Stimulated activated CD4-positive, alpha-beta T cell treated with anti-CD3 and anti-CD28 coated beads, Interleukin-2, amount 100 ng/mL, for 4 hours (primary cell): ENCODE data around the gene CFAP69.
"Not testable (repeated sequence)": the region's sequence is repeated elsewhere in the genome, so short reads cannot be mapped to it uniquely, and the experiment has no call there.

Experiments used
- DNase-seq: peaks from one replicate; pipeline ENCODE4 v3.0.0-alpha.2; 2020; ENCODE audit warnings: low read depth

The CFAP69 gene

GRCh38 chr7:90345016-90345415, 100.0 kb downstream of the CFAP69 start:
- DNase-seq = no peak

DNA sequence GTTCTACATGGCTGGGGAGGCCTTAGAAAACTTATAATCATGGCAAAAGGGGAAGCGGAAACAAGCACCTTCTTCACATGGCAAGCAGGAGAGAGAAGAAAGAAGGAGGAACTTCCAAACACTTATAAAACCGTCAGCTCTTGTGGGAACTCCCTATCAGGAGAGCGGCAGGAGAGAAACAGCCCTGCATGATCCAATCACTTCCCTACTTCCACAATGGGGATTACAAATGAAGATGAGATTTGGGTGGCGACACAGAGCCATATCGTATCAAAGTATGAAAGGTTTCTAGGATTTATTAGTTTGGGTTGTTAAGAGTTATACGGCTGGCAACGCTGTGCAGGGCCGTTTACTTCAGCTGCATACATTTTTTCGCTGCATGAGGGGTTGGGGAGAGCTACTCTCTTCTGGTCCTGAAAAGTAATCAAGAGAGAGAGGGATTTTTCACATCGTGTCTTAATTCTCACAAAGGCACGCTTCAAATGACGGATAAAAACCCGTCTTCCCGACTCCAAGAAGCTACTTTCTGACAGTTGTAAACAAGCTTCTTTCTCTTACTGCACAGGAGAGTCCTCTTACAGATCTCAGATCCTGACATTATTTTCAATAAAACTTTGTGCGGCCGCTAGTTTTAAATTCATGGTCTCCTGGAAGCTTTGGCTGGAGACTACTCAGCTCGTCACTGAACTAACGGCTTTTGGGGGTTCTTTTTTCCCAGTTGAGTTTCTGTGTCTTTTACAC, 100.8 kb downstream of the CFAP69 start:
- DNase-seq = no peak

DNA sequence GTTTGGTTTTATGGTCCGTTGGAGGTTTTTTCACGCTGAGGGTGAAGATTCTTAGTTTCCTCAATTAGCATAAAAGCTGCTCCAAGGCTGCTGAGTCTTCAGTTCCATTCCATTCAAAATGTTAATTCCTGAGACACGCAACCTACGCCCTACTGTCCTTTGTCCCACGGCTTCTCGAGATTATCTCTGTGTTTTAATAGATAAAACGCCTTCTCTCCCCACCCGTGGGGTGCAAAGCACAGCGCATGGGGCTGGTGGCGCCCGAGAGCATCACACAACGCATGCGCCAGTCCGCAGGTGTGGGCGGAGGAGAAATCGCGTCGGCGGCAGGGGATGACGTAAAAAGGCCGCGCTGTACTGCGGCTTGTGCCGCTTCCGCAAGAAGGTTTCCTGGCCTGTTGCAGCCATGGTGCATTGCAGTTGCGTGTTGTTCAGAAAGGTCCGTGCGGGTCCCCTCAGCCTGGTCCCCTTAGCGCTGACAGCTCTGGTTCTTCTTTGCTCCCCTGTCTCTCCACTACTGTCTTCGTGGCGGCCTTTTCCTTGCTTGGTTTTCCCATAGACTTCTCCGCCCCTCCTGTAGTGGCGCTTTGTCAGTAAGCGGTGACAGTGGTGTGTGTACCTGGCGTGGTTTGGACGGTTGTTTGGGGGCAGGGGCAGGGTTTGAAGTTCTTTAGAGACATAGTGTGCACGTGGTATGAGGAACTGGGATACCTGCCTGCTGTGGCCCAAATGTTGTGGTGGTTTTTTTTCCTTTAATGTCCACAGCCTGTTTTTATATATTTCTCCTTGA, 101.6 kb downstream of the CFAP69 start, which contains the start of gene GTPBP10:
GTPBP10 (plus strand) TSS at position 381 of the 790 bp plus-strand sequence; CDS start at position 407, 26 bp downstream.
- DNase-seq = peak; percentile 93

- no peak for DNase-seq
Measured at GRCh38 chr7:90347759-90348158, 102.8 kb downstream of the CFAP69 start.

DNA sequence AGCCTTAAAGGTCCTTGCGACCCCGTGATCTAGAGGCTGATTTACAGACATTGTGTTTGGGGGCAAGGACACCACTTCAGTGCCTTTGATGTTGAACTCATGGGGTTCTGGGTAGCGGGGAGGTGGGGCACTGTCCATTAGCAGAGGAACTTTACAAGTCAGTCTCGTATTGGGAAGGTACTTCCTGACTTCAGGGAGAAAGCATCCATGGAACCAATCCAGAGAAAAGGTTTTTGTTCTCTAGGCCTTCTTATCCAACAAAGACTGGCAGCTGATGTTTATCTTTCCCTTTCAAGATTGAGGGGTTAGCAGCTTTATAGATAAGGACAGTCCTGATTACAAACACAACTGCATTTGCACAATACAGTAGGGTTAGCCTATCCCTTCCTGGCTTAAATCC, 104.3 kb downstream of the CFAP69 start:
- DNase-seq = no peak

DNA sequence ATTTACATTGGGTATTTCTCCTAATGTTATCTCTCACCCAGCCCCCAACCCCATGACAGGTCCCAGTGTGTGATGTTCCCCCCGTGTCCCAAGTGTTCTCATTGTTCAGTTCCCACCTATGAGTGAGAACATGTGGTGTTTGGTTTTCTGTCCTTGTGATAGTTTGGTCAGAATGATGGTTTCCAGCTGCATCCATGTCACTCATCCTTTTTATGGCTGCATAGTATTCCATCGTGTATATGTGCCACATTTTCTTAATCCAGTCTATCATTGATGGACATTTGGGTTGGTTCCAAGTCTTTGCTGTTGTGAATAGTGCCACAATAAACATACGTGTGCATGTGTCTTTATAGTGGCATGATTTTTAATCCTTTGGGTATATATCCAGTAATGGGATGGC, 105.1 kb downstream of the CFAP69 start:
- not testable (repeated sequence) for DNase-seq

DNA sequence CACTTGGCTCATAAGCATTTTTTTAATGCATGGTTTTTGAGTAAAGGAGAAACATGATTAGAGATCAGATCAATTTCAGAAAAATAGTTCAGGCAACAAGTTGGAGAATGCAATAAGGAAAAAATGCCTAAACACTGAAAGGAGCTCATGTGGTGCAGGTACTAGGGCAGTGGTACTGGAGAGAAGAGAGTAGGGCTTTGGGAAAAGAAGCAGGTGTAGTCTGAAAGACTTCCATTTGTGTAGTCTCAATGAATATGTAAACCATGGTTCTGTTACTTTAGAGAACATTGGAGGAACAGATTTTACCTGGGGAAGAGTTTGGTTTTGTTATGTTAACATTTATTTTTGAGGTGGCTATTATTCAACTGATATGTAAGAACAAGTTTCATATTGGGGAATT, 107.0 kb downstream of the CFAP69 start:
- no peak for DNase-seq
